Prostate gland (tissue), 2 donors: ENCODE results near the gene TMEM18.

Experiments used
- CTCF ChIP-seq, 4 experiments: fragments of 200-600 bp in 2 of 4; fragments of 450-650 bp in 2 of 4; sonication (generic) in 2 of 4; IDR thresholded peaks; 1 replicate in 3 of 4; 2 replicates in 1 of 4; pipeline ENCODE4 v1.5.1; 2016 to 2019; ENCODE audit warnings: antibody characterized with exemption in 4 of 4, mild to moderate bottlenecking in 2 of 4, moderate library complexity in 2 of 4
- POLR2A ChIP-seq: fragments of 450-650 bp; IDR thresholded peaks from one replicate; pipeline ENCODE4 v1.6.1; 2016; ENCODE audit warnings: antibody characterized with exemption, mild to moderate bottlenecking
- POLR2AphosphoS5 ChIP-seq: sonication (generic); formaldehyde crosslinking; IDR thresholded peaks from one replicate; pipeline ENCODE4 v1.6.1; 2017; ENCODE audit warnings: antibody characterized with exemption

GRCh38 chr2:654896-655295 lies 22.3 kb downstream of the TMEM18 start:
- no peak for TF ChIP-seq CTCF (IDR thresholded peaks at IDR 0.05)
- TF ChIP-seq POLR2AphosphoS5 = no peak
- TF ChIP-seq POLR2A = no peak
